Right hindlimb (tissue), 1 donor: ENCODE data around the gene GPD1L.

ENCODE experiments used
- DNase-seq: peaks from one replicate; pipeline ENCODE4 v3.0.0-alpha.2; 2018

GPD1L gene

GRCh38 chr3:32140943-32141342 is 34.5 kb downstream of the GPD1L start:
- DNase-seq = no peak

- DNase-seq = peak; percentile 67
Observed at GRCh38 chr3:32143849-32144757, 37.7 kb downstream of the GPD1L start.

- no peak for DNase-seq
Observed at GRCh38 chr3:32146746-32147211, 40.4 kb downstream of the GPD1L start.

- DNase-seq = no peak
Observed at GRCh38 chr3:32147509-32147908, 41.1 kb downstream of the GPD1L start.

GRCh38 chr3:32147933-32148332 is 41.5 kb downstream of the GPD1L start:
- no peak for DNase-seq

- DNase-seq = no peak
Observed at GRCh38 chr3:32148351-32148750, 41.9 kb downstream of the GPD1L start.

- no peak for DNase-seq
Observed at GRCh38 chr3:32153414-32154204, 47.2 kb downstream of the GPD1L start.

GRCh38 chr3:32154205-32154579 is 47.8 kb downstream of the GPD1L start:
- no peak for DNase-seq

- no peak for DNase-seq
Observed at GRCh38 chr3:32155117-32155516, 48.7 kb downstream of the GPD1L start.

- no peak for DNase-seq
Observed at GRCh38 chr3:32157600-32158264, 51.3 kb downstream of the GPD1L start.

GRCh38 chr3:32160706-32161214 is 54.3 kb downstream of the GPD1L start:
- DNase-seq = no peak

- DNase-seq = no peak
Observed at GRCh38 chr3:32165442-32165841, 59.0 kb downstream of the GPD1L start.

- DNase-seq = no peak
Observed at GRCh38 chr3:32166654-32167053, 60.2 kb downstream of the GPD1L start.

GRCh38 chr3:32172420-32172819 is 66.0 kb downstream of the GPD1L start:
- DNase-seq = no peak

- no peak for DNase-seq
Observed at GRCh38 chr3:32175607-32176197, 69.3 kb downstream of the GPD1L start.

- DNase-seq = no peak
Observed at GRCh38 chr3:32176989-32177701, 70.7 kb downstream of the GPD1L start.

GRCh38 chr3:32177702-32178198 is 71.3 kb downstream of the GPD1L start:
- no peak for DNase-seq

- no peak for DNase-seq
Observed at GRCh38 chr3:32180141-32180784, 73.8 kb downstream of the GPD1L start.

- DNase-seq = no peak
Observed at GRCh38 chr3:32181365-32181764, 74.9 kb downstream of the GPD1L start.

- DNase-seq = no peak
Observed at GRCh38 chr3:32181796-32182195, 75.4 kb downstream of the GPD1L start.

- no peak for DNase-seq
Observed at GRCh38 chr3:32184187-32184730, 77.8 kb downstream of the GPD1L start.
